CD4-positive, alpha-beta T cell (primary cell): ENCODE data around the gene MRPL19. TPM values are rescaled to one million over a fixed set of nuclear protein-coding genes. Genes with fewer than 3 reads are reported as not detected.

Experiments used
- ATAC-seq: fragments of 200-7000 bp; cut with Tn5 transposase; one replicate; pipeline ENCODE4 v1.10.0; 2022; ENCODE audit warnings: mild to moderate bottlenecking; ENCODE audit not compliant: poor library complexity
- CTCF ChIA-PET: fragments of 350-600 bp; sonication (Branson Sonifier 250); formaldehyde crosslinking; loops from one replicate; lab custom pipeline; 2021; ENCODE audit warnings: antibody characterized with exemption, inconsistent platforms; lab: Charles Lee
- POLR2A ChIA-PET: fragments of 350-600 bp; sonication (Branson Sonifier 250); formaldehyde crosslinking; loops from one replicate; lab custom pipeline; 2021; ENCODE audit warnings: antibody characterized with exemption, inconsistent platforms; lab: Charles Lee
- DNase-seq, 14 experiments: peaks; one replicate each; pipeline ENCODE4 v3.0.0-alpha.2; 2013 to 2020; ENCODE audit warnings: mixed read lengths in 2 of 14
- H3K27ac ChIP-seq, 2 donors: one replicate each; pipeline versions ENCODE4 v1.5.1 to v1.7.0; 2013; ENCODE audit warnings: low read length in 2 of 2, low read depth in 1 of 2, mild to moderate bottlenecking in 1 of 2
- H3K27me3 ChIP-seq, 2 experiments: 1 replicate in 1 of 2; 2 replicates in 1 of 2; pipeline versions ENCODE4 v1.6.1 to v1.7.0; 2013; ENCODE audit warnings: low read length in 2 of 2, control low read depth in 1 of 2, mild to moderate bottlenecking in 1 of 2, moderate library complexity in 1 of 2; ENCODE audit not compliant: insufficient read depth in 2 of 2, control insufficient read depth in 1 of 2
- H3K36me3 ChIP-seq: one replicate; pipeline ENCODE4 v1.6.1; 2013; ENCODE audit warnings: low read length, control low read depth; ENCODE audit not compliant: insufficient read depth
- H3K4me1 ChIP-seq: one replicate; pipeline ENCODE4 v1.6.1; 2013; ENCODE audit warnings: low read length, control low read depth; ENCODE audit not compliant: insufficient read depth
- H3K4me3 ChIP-seq: one replicate; pipeline ENCODE4 v1.5.1; 2013; ENCODE audit warnings: mild to moderate bottlenecking, low read length, moderate library complexity
- H3K9me3 ChIP-seq, 2 experiments: 1 replicate in 1 of 2; 2 replicates in 1 of 2; pipeline versions ENCODE4 v1.6.1 to v1.7.0; 2013; ENCODE audit warnings: low read length in 2 of 2, mild to moderate bottlenecking in 2 of 2, control low read depth in 1 of 2, moderate library complexity in 1 of 2; ENCODE audit not compliant: control insufficient read depth in 1 of 2, insufficient read depth in 1 of 2
- H3K27ac Mint-ChIP-seq: one replicate; pipeline ENCODE4 v1.8.0; 2020; ENCODE audit warnings: mixed read lengths
- H3K27me3 Mint-ChIP-seq: one replicate; pipeline ENCODE4 v1.8.0; 2021; ENCODE audit warnings: mixed read lengths
- H3K36me3 Mint-ChIP-seq: one replicate; pipeline ENCODE4 v1.8.0; 2021; ENCODE audit warnings: low read depth, mixed read lengths
- H3K4me1 Mint-ChIP-seq: one replicate; pipeline ENCODE4 v1.8.0; 2021; ENCODE audit warnings: low read depth, mixed read lengths
- H3K4me3 Mint-ChIP-seq: one replicate; pipeline ENCODE4 v1.8.0; 2020; ENCODE audit warnings: mild to moderate bottlenecking, mixed read lengths
- H3K9me3 Mint-ChIP-seq: one replicate; pipeline ENCODE4 v1.8.0; 2020; ENCODE audit warnings: mixed read lengths
- intact Hi-C, 2 experiments: fragments of 100-400 bp; cut with DNase I in 1 of 2; cut with micrococcal nuclease in 1 of 2; formaldehyde crosslinking; loops; one replicate each; pipeline versions ENCODE4 v1.15.1 to v1.9.0; 2023 to 2025; cut with DNase I, micrococcal nuclease
- total RNA-seq, 174 experiments: library from RNA in 2 of 174; stranded (reverse) in 2 of 174; gene quantifications; one replicate each; pipeline ENCODE4 v1.2.3 and lab custom pipeline; 2021 to 2026
- TF ChIP-seq, protein P1 (sequence below): fragments of 200-600 bp; IDR thresholded peaks from one replicate; pipeline ENCODE4 v1.8.0; 2022; ENCODE audit warnings: antibody characterized with exemption, mild to moderate bottlenecking

MRPL19 gene
- total RNA-seq, 2 experiments from 2014 or later: 10.7 to 14.9 TPM

DNA sequence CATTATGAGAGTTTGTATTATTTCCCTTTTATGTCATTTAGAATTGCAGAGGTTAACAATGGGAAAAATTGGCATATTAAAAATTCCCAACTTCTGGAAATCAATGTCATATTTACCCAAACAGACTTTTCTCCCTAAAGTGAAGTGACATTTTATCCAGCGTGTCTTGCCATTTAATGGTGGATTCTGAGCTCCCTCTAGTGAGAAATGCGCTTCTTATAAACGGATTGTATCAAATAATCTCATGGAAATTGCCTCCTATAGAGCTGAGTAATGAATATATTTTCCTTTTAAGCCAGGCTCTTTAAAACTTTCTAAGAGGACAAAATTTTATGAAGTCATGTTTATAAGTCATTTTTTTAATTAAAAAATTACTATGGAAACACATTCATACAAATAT lies 69.8 kb downstream of the MRPL19 start:
- Histone ChIP-seq H3K4me3 (no peak overlapping the region), H3K27ac (no peak overlapping the region), H3K4me1 (peaks cover 2% of the 10 kb centered on the region), H3K9me3 (no peaks in the 10 kb centered on the region), H3K27me3 (peaks cover 0 to 3% of the 10 kb centered on the region in 2 experiments), H3K36me3 (no peaks in the 10 kb centered on the region)
- H3K27me3 Mint-ChIP-seq: peaks cover 9% of the 10 kb centered on the region
- H3K4me1 Mint-ChIP-seq: peaks cover under 1% of the 10 kb centered on the region
- no peak overlapping the region for H3K4me3 Mint-ChIP-seq
- CTCF ChIA-PET: interaction anchor here (1.4 kb wide), 1 partner anchor 76 kb away, joined by 6 read pairs; no protein-coding TSS in a partner anchor
- ATAC-seq (no peak), DNase-seq (no peak)
- no peaks in the 10 kb centered on the region for H3K9me3 Mint-ChIP-seq
- no peak overlapping the region for H3K27ac Mint-ChIP-seq
- H3K36me3 Mint-ChIP-seq: no peaks in the 10 kb centered on the region
- intact Hi-C loops: no loop called here
- POLR2A ChIA-PET: no interaction called here
- TF ChIP-seq, protein P1, sequence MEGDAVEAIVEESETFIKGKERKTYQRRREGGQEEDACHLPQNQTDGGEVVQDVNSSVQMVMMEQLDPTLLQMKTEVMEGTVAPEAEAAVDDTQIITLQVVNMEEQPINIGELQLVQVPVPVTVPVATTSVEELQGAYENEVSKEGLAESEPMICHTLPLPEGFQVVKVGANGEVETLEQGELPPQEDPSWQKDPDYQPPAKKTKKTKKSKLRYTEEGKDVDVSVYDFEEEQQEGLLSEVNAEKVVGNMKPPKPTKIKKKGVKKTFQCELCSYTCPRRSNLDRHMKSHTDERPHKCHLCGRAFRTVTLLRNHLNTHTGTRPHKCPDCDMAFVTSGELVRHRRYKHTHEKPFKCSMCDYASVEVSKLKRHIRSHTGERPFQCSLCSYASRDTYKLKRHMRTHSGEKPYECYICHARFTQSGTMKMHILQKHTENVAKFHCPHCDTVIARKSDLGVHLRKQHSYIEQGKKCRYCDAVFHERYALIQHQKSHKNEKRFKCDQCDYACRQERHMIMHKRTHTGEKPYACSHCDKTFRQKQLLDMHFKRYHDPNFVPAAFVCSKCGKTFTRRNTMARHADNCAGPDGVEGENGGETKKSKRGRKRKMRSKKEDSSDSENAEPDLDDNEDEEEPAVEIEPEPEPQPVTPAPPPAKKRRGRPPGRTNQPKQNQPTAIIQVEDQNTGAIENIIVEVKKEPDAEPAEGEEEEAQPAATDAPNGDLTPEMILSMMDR: no peak

DNA sequence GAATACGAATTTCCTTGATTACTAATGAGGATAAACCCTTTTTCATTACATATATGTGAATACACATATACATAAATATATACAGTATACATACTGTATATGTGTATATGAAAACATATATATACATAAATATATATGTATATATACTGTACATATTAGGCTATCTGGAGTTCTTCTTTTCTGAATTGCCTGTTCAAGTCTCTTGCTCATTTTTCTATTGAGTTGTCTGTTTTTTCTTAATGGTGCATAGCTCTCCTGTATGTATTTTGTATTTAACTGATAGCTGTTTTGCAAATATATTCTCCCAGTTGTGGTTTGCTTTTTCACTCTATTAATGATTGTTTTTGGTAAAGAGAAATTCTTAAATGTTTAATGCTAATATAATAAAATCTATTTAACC lies 73.0 kb downstream of the MRPL19 start:
- H3K9me3 ChIP-seq: no peaks in the 10 kb centered on the region
- no peak for ATAC-seq
- Mint-ChIP-seq H3K9me3 (no peaks in the 10 kb centered on the region), H3K27me3 (peaks cover 30% of the 10 kb centered on the region), H3K36me3 (no peaks in the 10 kb centered on the region), H3K4me3 (no peak overlapping the region), H3K27ac (no peak overlapping the region), H3K4me1 (no peaks in the 10 kb centered on the region)
- no peak overlapping the region for H3K4me3 ChIP-seq
- no peak overlapping the region for H3K27ac ChIP-seq
- TF ChIP-seq, protein P1: no peak
- DNase-seq: no peak
- intact Hi-C loops: no loop called here
- ChIA-PET CTCF (interaction anchor here (1.5 kb wide), 1 partner anchor 9 kb away, joined by 5 read pairs; the partner anchor contains the start of gene GCFC2), POLR2A (no interaction called here)
- no peaks in the 10 kb centered on the region for H3K36me3 ChIP-seq
- no peaks in the 10 kb centered on the region for H3K4me1 ChIP-seq
- H3K27me3 ChIP-seq: peaks cover 0 to 3% of the 10 kb centered on the region in 2 experiments

DNA sequence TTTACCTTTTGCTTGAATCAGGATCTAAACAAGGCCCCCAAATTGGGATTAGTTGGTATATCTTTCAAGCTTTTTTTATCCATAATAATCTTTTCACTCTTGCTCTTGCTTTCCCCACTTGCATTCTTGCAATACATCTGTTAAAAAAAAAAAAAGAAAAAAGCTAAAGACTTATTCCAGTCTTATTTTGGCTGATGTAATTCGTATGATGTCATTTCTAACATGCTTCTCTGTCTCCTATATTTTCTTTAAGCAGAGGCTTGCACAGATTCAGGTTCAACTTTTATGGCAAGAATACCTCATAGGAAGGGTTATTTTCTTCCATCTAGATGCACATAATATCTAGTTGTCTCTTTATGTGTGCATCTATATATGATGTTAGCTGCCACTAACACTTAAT lies 73.9 kb downstream of the MRPL19 start:
- Histone ChIP-seq H3K4me1 (no peaks in the 10 kb centered on the region), H3K27ac (no peak overlapping the region), H3K9me3 (no peaks in the 10 kb centered on the region), H3K27me3 (peaks cover 0 to 3% of the 10 kb centered on the region in 2 experiments), H3K4me3 (no peak overlapping the region), H3K36me3 (no peaks in the 10 kb centered on the region)
- H3K4me1 Mint-ChIP-seq: no peaks in the 10 kb centered on the region
- no peaks in the 10 kb centered on the region for H3K36me3 Mint-ChIP-seq
- no peaks in the 10 kb centered on the region for H3K9me3 Mint-ChIP-seq
- TF ChIP-seq, protein P1: no peak
- no peak overlapping the region for H3K27ac Mint-ChIP-seq
- peaks cover 30% of the 10 kb centered on the region for H3K27me3 Mint-ChIP-seq
- no peak for DNase-seq
- intact Hi-C loops: no loop called here
- H3K4me3 Mint-ChIP-seq: no peak overlapping the region
- no peak for ATAC-seq
- CTCF ChIA-PET: interaction anchor here (1.5 kb wide), 1 partner anchor 10 kb away, joined by 5 read pairs; the partner anchor contains the start of gene GCFC2
- POLR2A ChIA-PET: no interaction called here
